HEK293 (cell line): ENCODE data around the gene C16orf86.

Experiments
- CTCF ChIA-PET: fragments of 350-600 bp; formaldehyde crosslinking; extraction: SDS; loops from one replicate; lab custom pipeline; 2021; ENCODE audit warnings: antibody characterized with exemption; lab: Yijun Ruan, JAX
- POLR2A ChIA-PET: fragments of 300-600 bp; formaldehyde crosslinking; extraction: SDS; loops from one replicate; lab custom pipeline; 2020; ENCODE audit warnings: antibody characterized with exemption, inconsistent platforms; lab: Yijun Ruan, JAX
- H3K27ac ChIP-seq: fragments of 200-500 bp; sonication (Bioruptor generic); 2 replicates; pipeline ENCODE4 v1.5.1; 2014; ENCODE audit warnings: low read depth, low read length, control low read depth, inconsistent platforms; ENCODE audit errors: extremely low read depth
- H3K36me3 ChIP-seq, 2 experiments: fragments of 200-500 bp in 1 of 2; sonication (Bioruptor generic) in 1 of 2; 1 replicate in 1 of 2; 2 replicates in 1 of 2; pipeline ENCODE4 v1.5.1; 2014 to 2017; ENCODE audit warnings: inconsistent platforms in 2 of 2, low read length in 2 of 2; ENCODE audit not compliant: control insufficient read depth in 2 of 2, insufficient read depth in 1 of 2
- H3K4me1 ChIP-seq: fragments of 200-500 bp; sonication (Bioruptor generic); 2 replicates; pipeline ENCODE4 v1.5.1; 2014; ENCODE audit warnings: mild to moderate bottlenecking, low read length, inconsistent platforms; ENCODE audit not compliant: control insufficient read depth, insufficient read depth
- H3K4me3 ChIP-seq: 2 replicates; pipeline ENCODE4 v1.5.1; 2011; ENCODE audit warnings: low read depth, mild to moderate bottlenecking, control low read depth, low read length, moderate library complexity
- H3K9me3 ChIP-seq: fragments of 200-500 bp; sonication (Bioruptor generic); 2 replicates; pipeline ENCODE4 v1.5.1; 2014; ENCODE audit warnings: low read depth, low read length, inconsistent platforms; ENCODE audit not compliant: control insufficient read depth, insufficient read depth
- PBX3 ChIP-seq: sonication (generic); formaldehyde crosslinking; IDR thresholded peaks from 2 replicates; pipeline ENCODE4 v1.8.1; 2022; ENCODE audit warnings: mild to moderate bottlenecking, moderate library complexity, missing genetic modification reagents
- PRDM10 ChIP-seq: fragments of 450-650 bp; formaldehyde crosslinking; IDR thresholded peaks from 2 replicates; pipeline ENCODE4 v1.5.1; 2016; ENCODE audit warnings: missing biosample characterization, missing genetic modification characterization
- PRDM2 ChIP-seq: fragments of 450-650 bp; formaldehyde crosslinking; IDR thresholded peaks from 2 replicates; pipeline ENCODE4 v1.5.1; 2016; ENCODE audit warnings: missing biosample characterization, missing genetic modification characterization, borderline replicate concordance
- ZBTB26 ChIP-seq: fragments of 450-650 bp; formaldehyde crosslinking; optimal IDR thresholded peaks from 2 replicates; pipeline ENCODE3; 2016; ENCODE audit warnings: missing biosample characterization, mild to moderate bottlenecking, missing genetic modification characterization
- ZNF157 ChIP-seq: fragments of 450-650 bp; formaldehyde crosslinking; IDR thresholded peaks from 2 replicates; pipeline ENCODE4 v1.5.1; 2016; ENCODE audit warnings: missing biosample characterization, missing genetic modification characterization
- ZNF184 ChIP-seq: fragments of 450-650 bp; IDR thresholded peaks from 2 replicates; pipeline ENCODE4 v1.5.1; 2018; ENCODE audit warnings: missing biosample characterization, mild to moderate bottlenecking, missing genetic modification characterization
- ZNF366 ChIP-seq: fragments of 450-650 bp; formaldehyde crosslinking; conservative IDR thresholded peaks from 2 replicates; pipeline ENCODE4 v1.5.1; 2016; ENCODE audit warnings: missing biosample characterization, missing genetic modification characterization
- TF ChIP-seq, protein P1 (sequence below): fragments of 450-650 bp; formaldehyde crosslinking; IDR thresholded peaks from 2 replicates; pipeline ENCODE4 v1.5.1; 2016; ENCODE audit warnings: missing biosample characterization, missing genetic modification characterization

Gene C16orf86

DNA sequence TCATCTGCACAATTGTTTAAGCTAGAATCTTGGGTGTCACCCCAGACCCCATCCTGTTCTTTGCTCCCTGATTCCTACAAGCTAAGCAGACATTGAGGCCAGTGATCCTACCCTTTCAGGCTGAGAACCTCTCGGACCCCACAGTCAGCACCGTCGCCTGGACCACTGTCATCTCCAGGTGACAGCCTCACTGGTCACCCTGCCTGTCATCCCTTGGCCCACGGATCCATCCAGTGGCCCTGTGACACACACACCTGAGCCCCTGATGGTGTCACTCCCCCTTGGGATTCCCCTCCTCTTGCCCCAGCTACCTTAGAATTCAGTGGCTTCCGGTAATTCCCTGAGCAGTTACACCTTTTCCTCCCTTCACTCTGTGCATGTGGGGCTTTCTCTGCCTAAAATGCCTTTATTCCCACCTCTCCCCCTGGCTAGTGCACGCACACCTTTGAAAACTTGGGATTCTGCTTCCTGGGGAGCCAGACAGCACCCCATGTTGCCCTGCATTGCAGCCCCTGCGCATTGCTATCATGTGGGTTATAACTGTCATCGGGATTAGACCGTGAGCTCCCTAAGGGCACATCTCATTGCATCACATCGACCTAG is 3.0 kb downstream of the C16orf86 start (continued):
- TF ChIP-seq ZNF184 (tag by site-specific recombination): no peak
- TF ChIP-seq ZNF366 (tag by site-specific recombination): no peak

GRCh38 chr16:67672306-67672705 is 5.7 kb downstream of the C16orf86 start:
- Histone ChIP-seq H3K4me1 (0 out of 2 replicates have a peak, but pooled peaks cover 3% of the 10 kb centered on the region), H3K36me3 (peaks cover 0 to 11% of the 10 kb centered on the region in 2 experiments; a peak in 1 of 3 replicates)
- TF ChIP-seq PBX3 (CRISPR knock-in tag) (no peak), ZNF157 (tag by site-specific recombination) (no peak), PRDM10 (tag by site-specific recombination) (peak; percentile 50), ZBTB26 (tag by site-specific recombination) (no peak), PRDM2 (0 out of 2 replicates have a peak, but pooled peaks have one; percentile 40)
- TF ChIP-seq, protein P1, sequence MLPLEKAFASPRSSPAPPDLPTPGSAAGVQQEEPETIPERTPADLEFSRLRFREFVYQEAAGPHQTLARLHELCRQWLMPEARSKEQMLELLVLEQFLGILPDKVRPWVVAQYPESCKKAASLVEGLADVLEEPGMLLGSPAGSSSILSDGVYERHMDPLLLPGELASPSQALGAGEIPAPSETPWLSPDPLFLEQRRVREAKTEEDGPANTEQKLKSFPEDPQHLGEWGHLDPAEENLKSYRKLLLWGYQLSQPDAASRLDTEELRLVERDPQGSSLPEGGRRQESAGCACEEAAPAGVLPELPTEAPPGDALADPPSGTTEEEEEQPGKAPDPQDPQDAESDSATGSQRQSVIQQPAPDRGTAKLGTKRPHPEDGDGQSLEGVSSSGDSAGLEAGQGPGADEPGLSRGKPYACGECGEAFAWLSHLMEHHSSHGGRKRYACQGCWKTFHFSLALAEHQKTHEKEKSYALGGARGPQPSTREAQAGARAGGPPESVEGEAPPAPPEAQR (tag by site-specific recombination): no peak
- TF ChIP-seq, all 188 proteins: peak for 2
- Histone ChIP-seq H3K9me3 (no peaks in the 10 kb centered on the region), H3K27ac (no peak overlapping the region), H3K4me3 (no peak overlapping the region)
- CTCF ChIA-PET: interaction anchor here (0.6 to 3.1 kb wide), 21 partner anchors 10 to 369 kb away, joined by 3 to 31 read pairs (median 5); partner anchors contain the start of gene GFOD2
- POLR2A ChIA-PET: no interaction called here
